GM18951 (cell line): ENCODE results near the gene CFAP92.

Source experiments
- POLR2A ChIP-seq: IDR thresholded peaks from 4 replicates; pipeline ENCODE4 v1.6.1; 2011; ENCODE audit warnings: mild to moderate bottlenecking; ENCODE audit not compliant: insufficient read length, insufficient read depth; ENCODE audit errors: extremely low read depth
- in situ Hi-C: fragments of 300-500 bp; cut with MboI; formaldehyde crosslinking; loops from one replicate; pipeline ENCODE4 v1.12.0; 2022; ENCODE audit warnings: low sequenced_read_pairs, mixed read lengths, inconsistent platforms; ENCODE audit not compliant: unreplicated experiment

Gene CFAP92

GRCh38 chr3:129033633-129034321 lies 39.9 kb upstream of the CFAP92 start:
- in situ Hi-C loops, result no loop called here
- TF ChIP-seq POLR2A, result no peak

GRCh38 chr3:129033151-129033550 lies 39.3 kb upstream of the CFAP92 start:
- TF ChIP-seq POLR2A, result no peak
- in situ Hi-C loops, result no loop called here

GRCh38 chr3:129032716-129033115 lies 38.8 kb upstream of the CFAP92 start:
- in situ Hi-C loops, result no loop called here
- no peak for TF ChIP-seq POLR2A

- TF ChIP-seq POLR2A, result no peak
- in situ Hi-C loops, result no loop called here
Measured at GRCh38 chr3:129031476-129032215, 37.8 kb upstream of the CFAP92 start.

- in situ Hi-C loops, result no loop called here
- TF ChIP-seq POLR2A, result no peak
Measured at GRCh38 chr3:129030611-129031010, 36.7 kb upstream of the CFAP92 start.

- in situ Hi-C loops, result no loop called here
Measured at GRCh38 chr3:129028866-129029265, 35.0 kb upstream of the CFAP92 start.

GRCh38 chr3:129027544-129027880 lies 33.6 kb upstream of the CFAP92 start:
- in situ Hi-C loops, result no loop called here
- no peak for TF ChIP-seq POLR2A

More at GRCh38 chr3:129028866-129029265, 35.0 kb upstream of the CFAP92 start:
- no peak for TF ChIP-seq POLR2A

GRCh38 chr3:129026728-129027543 lies 33.1 kb upstream of the CFAP92 start:
- in situ Hi-C loops, result no loop called here
- peak; percentile 58 for TF ChIP-seq POLR2A

GRCh38 chr3:129025691-129026435 lies 32.0 kb upstream of the CFAP92 start:
- no peak for TF ChIP-seq POLR2A
- in situ Hi-C loops, result no loop called here

GRCh38 chr3:129025108-129025507 lies 31.2 kb upstream of the CFAP92 start:
- in situ Hi-C loops, result no loop called here
- no peak for TF ChIP-seq POLR2A

- no peak for TF ChIP-seq POLR2A
- in situ Hi-C loops, result no loop called here
Measured at GRCh38 chr3:129023909-129024308, 30.0 kb upstream of the CFAP92 start.

- in situ Hi-C loops, result no loop called here
- TF ChIP-seq POLR2A, result no peak
Measured at GRCh38 chr3:129023008-129023358, 29.1 kb upstream of the CFAP92 start.
